HFF-Myc (cell line): ENCODE measurements around the gene SYNJ2BP.
"Not testable (repeated sequence)": the region's sequence is repeated elsewhere in the genome, so short reads cannot be mapped to it uniquely, and the experiment has no call there.

Experiments
- DNase-seq: peaks from one replicate; pipeline ENCODE4 v3.0.0-alpha.2; 2011; ENCODE audit warnings: low read depth; ENCODE audit errors: extremely low read depth
- H3K4me3 ChIP-seq: replicated peaks from 2 replicates; pipeline ENCODE4 v1.5.1; 2011; ENCODE audit warnings: low read depth, mild to moderate bottlenecking, control low read depth, low read length
- TF ChIP-seq, protein P1 (sequence below): IDR thresholded peaks from 2 replicates; pipeline ENCODE4 v1.5.1; 2012; ENCODE audit warnings: mild to moderate bottlenecking, low read depth, low read length, control low read depth; ENCODE audit errors: missing control alignments

Gene SYNJ2BP

DNA sequence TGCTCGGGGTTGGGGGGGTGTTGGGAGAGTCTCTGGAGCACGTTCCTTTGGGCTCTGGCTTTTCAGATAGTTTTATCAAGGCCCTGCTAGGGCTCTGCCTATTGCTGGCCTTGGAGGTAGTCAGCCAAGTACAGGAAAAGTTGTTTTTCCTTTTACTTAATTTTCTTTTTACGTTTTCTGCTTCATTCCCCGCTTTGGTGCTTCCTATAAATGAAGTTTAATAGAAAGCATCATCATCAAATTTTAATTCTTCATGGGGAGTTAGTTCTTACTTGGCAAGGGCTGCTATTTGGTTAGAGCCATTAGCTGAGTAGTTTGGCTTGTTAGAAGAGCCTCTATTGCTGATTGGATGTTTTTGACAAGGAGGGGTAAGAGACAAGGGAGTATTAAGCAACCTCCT lies 20.0 kb upstream of the SYNJ2BP start:
- TF ChIP-seq, protein P1, sequence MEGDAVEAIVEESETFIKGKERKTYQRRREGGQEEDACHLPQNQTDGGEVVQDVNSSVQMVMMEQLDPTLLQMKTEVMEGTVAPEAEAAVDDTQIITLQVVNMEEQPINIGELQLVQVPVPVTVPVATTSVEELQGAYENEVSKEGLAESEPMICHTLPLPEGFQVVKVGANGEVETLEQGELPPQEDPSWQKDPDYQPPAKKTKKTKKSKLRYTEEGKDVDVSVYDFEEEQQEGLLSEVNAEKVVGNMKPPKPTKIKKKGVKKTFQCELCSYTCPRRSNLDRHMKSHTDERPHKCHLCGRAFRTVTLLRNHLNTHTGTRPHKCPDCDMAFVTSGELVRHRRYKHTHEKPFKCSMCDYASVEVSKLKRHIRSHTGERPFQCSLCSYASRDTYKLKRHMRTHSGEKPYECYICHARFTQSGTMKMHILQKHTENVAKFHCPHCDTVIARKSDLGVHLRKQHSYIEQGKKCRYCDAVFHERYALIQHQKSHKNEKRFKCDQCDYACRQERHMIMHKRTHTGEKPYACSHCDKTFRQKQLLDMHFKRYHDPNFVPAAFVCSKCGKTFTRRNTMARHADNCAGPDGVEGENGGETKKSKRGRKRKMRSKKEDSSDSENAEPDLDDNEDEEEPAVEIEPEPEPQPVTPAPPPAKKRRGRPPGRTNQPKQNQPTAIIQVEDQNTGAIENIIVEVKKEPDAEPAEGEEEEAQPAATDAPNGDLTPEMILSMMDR, result no peak
- no peak overlapping the region for H3K4me3 ChIP-seq
- no peak for DNase-seq

DNA sequence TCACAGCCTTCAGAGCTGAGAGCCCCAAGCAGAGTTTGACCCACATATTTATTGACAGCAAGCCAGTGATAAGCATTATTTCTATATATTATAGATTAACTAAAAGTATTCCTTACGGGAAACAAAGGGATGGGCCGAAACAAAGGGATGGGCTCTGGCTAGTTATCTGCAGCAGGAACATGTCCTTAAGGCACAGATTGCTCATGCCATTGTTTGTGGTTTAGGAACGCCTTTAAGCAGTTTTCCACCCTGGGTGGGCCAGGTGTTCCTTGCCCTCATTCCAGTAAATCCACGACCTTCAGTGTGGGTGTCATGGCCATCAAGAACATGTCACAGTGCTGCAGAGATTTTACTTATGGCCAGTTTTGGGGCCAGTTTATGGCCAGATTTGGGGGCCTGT lies 9.7 kb upstream of the SYNJ2BP start:
- not testable (repeated sequence) for H3K4me3 ChIP-seq

DNA sequence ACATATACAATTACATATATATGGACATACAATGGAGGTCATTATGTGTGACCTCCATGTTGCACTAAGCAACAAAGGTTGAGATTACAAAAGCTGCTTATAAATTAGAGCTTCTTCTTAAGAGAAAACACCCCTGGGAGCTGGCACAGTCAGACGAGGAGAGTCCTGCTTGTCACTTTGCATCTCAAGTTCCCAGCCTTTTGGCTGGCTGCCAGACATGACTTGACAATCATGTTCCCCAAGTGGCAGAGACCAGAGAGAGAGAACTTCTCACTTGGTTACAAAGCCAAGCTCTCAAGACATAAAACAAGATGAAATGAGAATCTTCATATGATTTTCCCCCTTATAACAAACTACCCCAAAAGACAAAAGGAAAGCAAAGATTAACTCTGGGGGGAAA lies 8.5 kb upstream of the SYNJ2BP start:
- no peak overlapping the region for H3K4me3 ChIP-seq
- TF ChIP-seq, protein P1, result no peak
- no peak for DNase-seq

More for the DNA sequence above, 9.7 kb upstream of the SYNJ2BP start:
- not testable (repeated sequence) for DNase-seq

DNA sequence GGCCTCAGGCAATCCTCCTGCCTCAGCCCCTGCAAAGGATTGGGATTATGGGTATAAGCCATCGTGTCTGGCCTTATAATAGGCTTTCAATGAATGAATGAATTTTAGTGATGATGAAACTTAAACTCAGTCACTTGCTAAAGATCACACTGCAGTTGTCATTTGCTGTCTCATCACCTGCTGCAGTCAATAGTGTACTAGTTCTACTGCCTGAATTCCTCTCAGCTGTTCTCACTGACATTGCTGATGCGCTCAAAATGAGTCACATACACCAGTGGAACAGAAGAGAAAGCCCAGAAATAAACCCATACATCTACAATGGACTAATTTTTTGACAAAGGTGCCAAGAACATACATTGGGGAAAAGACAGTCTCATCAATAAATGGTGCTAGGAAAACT lies 5.6 kb upstream of the SYNJ2BP start:
- no peak overlapping the region for H3K4me3 ChIP-seq
- TF ChIP-seq, protein P1, result no peak
- DNase-seq, result no peak

DNA sequence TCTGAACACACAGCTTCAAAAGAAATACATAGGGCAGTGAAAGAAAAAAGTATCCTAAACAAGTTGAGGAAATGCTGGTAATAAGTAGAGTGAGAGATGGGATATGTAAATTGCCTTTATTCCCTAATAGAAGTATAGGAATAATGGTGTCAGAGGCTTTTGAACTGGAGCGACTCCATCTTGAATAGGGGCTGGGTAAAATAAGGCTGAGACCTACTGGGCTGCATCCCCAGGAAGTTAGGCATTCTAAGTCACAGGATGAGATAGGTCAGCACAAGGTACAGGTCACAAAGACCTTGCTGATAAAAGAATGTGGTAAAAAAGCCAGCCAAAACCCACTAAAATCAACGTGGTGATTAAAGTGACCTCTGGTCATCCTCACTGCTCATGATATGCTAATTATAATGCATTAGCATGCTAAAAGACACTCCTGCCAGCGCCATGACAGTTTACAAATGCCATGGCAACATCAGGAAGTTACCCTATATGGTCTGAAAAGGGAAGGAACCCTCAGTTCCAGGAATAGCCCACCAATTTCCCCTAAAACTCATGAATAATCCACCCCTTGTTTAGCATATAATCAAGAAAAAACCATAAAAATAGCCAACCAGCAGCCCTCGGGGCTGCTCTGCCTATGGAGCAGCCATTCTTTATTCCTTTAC lies 2.5 kb upstream of the SYNJ2BP start:
- not testable (repeated sequence) for H3K4me3 ChIP-seq, DNase-seq

DNA sequence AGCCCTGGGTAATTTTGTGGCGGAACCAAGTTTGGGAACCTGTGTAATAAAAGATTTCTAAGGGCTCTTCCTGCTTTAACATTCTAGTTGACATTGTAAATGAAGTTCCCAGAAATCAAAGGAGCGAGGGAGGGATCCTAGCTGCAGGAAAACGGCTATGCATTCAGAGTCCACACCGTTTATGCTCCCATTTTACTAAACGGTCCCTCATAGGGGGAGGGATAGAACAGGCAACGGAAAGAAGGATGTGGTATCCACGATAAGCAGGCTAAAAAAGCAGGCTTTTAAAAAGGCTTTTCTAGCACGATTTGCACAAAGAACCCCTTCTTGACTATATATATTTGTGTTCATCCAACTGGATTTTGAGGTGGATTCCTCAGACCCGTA lies 559 bp downstream of the SYNJ2BP start:
- no peak for DNase-seq
- TF ChIP-seq, protein P1, result no peak
- peak overlapping the region; percentile 70 for H3K4me3 ChIP-seq

DNA sequence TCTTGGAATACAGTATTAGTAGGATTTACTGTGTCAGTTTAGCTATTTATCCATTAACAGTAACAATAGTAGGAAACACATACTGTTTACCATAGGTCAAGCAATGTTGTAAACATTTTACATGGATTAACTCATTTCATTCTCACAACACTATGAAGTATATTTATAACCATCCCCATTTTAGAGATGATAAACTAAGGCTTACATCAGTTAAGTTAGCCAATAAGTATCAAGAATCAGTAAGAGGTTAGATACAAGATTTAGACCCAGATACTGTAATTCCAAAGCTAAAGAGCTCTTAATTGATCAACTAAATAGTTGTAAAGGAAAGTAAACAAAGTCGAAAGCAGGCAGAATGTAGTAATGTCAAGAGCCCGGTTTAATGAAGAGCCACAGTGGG lies 1.1 kb downstream of the SYNJ2BP start:
- H3K4me3 ChIP-seq, result peak overlapping the region; percentile 70
- TF ChIP-seq, protein P1, result no peak
- no peak for DNase-seq

DNA sequence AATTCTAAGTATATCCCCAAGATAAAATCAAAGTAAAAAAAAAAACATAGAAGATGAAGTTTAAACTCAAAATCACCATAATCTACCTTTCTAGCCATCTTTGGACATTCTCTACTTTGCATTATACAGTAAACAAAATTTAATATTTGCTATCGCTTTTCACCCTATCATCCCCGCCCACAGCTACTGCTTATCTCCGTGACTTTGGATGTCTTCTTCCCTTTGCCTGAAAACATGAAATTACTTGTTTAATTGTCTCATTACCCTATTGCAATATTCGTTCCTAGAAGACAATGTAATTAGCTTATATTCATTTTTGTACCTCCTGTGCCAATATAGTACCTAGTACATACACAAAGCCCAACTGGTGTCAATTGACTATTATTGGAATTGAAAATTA lies 9.3 kb downstream of the SYNJ2BP start:
- TF ChIP-seq, protein P1, result no peak

DNA sequence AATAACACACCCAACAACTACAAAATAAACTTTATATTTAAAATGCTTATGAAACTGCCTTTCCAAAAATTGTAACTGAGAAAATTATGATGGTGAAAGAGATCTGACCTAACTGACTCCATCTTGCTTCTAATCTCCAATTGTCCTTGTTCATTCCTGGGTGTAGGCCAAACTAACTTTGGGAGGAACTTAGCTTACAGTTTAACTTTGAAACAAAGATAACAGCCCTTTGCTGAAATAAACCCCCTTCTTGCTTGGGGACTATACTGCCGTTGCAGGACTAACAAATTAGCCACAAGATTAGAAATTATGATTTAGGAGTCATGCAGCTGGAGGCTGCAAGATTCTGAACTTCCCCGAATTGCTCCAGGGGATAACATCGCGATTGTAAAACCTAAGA lies 10.7 kb downstream of the SYNJ2BP start:
- H3K4me3 ChIP-seq, DNase-seq: not testable (repeated sequence)

More for the DNA sequence above, 9.3 kb downstream of the SYNJ2BP start:
- no peak overlapping the region for H3K4me3 ChIP-seq
- no peak for DNase-seq

DNA sequence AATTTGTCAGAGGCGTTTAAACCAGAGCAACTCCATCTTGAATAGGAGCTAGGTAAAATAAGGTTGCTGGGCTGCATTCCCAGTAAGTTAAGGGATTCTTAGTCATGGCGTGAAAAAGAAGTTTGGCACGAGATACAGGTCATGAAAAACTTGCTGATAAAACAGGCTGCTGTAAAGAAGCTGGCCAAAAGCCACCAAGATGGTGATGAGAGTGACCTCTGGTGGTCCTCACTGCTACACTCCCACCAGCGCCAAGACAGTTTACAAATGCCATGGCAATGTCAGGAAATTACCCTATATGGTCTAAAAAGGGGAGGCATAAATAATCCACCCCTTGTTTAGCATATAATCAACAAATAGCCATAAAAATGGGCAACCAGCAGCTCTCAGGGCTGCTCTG lies 13.6 kb downstream of the SYNJ2BP start:
- H3K4me3 ChIP-seq, result not testable (repeated sequence)
- DNase-seq, result peak; percentile 12
